Measurements from ENCODE around the gene TASP1. TPM values are rescaled to one million over a fixed set of nuclear protein-coding genes. Genes with fewer than 3 reads are reported as not detected.

The TASP1 gene
- total RNA-seq, 4 donors from 2014 or later, result 11.6 to 15.7 (median 13.0) TPM

- H3K4me1 ChIP-seq, result peaks cover 0 to 47% (median 15%) of the 10 kb centered on the region in 4 donors
- intact Hi-C loops (cut with DNase I), result no loop called here
- TF ChIP-seq, protein P1, sequence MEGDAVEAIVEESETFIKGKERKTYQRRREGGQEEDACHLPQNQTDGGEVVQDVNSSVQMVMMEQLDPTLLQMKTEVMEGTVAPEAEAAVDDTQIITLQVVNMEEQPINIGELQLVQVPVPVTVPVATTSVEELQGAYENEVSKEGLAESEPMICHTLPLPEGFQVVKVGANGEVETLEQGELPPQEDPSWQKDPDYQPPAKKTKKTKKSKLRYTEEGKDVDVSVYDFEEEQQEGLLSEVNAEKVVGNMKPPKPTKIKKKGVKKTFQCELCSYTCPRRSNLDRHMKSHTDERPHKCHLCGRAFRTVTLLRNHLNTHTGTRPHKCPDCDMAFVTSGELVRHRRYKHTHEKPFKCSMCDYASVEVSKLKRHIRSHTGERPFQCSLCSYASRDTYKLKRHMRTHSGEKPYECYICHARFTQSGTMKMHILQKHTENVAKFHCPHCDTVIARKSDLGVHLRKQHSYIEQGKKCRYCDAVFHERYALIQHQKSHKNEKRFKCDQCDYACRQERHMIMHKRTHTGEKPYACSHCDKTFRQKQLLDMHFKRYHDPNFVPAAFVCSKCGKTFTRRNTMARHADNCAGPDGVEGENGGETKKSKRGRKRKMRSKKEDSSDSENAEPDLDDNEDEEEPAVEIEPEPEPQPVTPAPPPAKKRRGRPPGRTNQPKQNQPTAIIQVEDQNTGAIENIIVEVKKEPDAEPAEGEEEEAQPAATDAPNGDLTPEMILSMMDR (IDR thresholded peaks at IDR 0.05), result no peak
- TF ChIP-seq EP300 (IDR thresholded peaks at IDR 0.05) (no peak), POLR2AphosphoS5 (IDR thresholded peaks at IDR 0.05) (no peak)
- DNase-seq (ENCODE audit: extremely low spot score), result no peak
- no peaks in the 10 kb centered on the region for H3K27me3 ChIP-seq
- no peaks in the 10 kb centered on the region for H3K9me3 ChIP-seq
- no peak overlapping the region for H3K27ac ChIP-seq (replicated peaks in 1 of 4)
- 48% methylated on average over 1 of the region's 1 CpG for WGBS
- no peak overlapping the region for H3K4me3 ChIP-seq
- H3K36me3 ChIP-seq, result no peaks in the 10 kb centered on the region
Measured at GRCh38 chr20:13397300-13397724, 241.4 kb downstream of the TASP1 start.

DNA sequence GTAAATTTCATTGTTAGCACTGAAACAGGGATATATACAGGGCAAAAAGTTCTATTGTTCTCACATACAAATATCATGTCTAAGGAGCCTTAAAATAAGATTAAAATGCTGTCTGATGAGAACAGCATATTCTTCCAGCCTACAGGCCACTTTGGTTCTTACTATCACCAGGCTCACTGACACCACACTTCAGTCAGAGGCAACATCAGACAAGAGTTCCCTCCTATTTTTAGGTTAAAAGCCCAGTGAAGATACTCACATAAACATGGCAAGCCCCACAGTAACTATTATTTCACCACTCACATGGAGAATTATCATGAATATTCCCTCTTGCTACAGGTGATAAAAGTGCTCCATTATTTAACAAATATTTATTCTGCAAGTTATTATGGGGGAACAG is 241.9 kb downstream of the TASP1 start:
- TF ChIP-seq POLR2A (IDR thresholded peaks at IDR 0.05; ENCODE audit: low read depth), result no peak
- no peak for TF ChIP-seq EP300 (IDR thresholded peaks at IDR 0.05)
- TF ChIP-seq POLR2AphosphoS5 (IDR thresholded peaks at IDR 0.05), result no peak
- TF ChIP-seq, protein P1 (IDR thresholded peaks at IDR 0.05), result no peak
- intact Hi-C loops (cut with DNase I), result no loop called here
- H3K36me3 ChIP-seq, result no peaks in the 10 kb centered on the region
- DNase-seq (ENCODE audit: extremely low spot score), result no peak
- H3K9me3 ChIP-seq, result no peaks in the 10 kb centered on the region
- no peak overlapping the region for H3K4me3 ChIP-seq
- peaks cover 0 to 47% (median 15%) of the 10 kb centered on the region in 4 donors for H3K4me1 ChIP-seq
- no peak overlapping the region for H3K27ac ChIP-seq (replicated peaks in 1 of 4)
- H3K27me3 ChIP-seq, result no peaks in the 10 kb centered on the region

GRCh38 chr20:13396022-13396421 is 242.7 kb downstream of the TASP1 start:
- Histone ChIP-seq H3K9me3 (no peaks in the 10 kb centered on the region), H3K36me3 (no peaks in the 10 kb centered on the region), H3K4me1 (peaks cover 0 to 47% (median 15%) of the 10 kb centered on the region in 4 donors), H3K27me3 (no peaks in the 10 kb centered on the region), H3K27ac (replicated peaks in 1 of 4) (no peak overlapping the region), H3K4me3 (no peak overlapping the region)
- intact Hi-C loops (cut with DNase I), result no loop called here
- DNase-seq (ENCODE audit: extremely low spot score), result no peak
- TF ChIP-seq POLR2A (IDR thresholded peaks at IDR 0.05; ENCODE audit: low read depth) (no peak), POLR2AphosphoS5 (IDR thresholded peaks at IDR 0.05) (no peak), EP300 (IDR thresholded peaks at IDR 0.05) (no peak)
- TF ChIP-seq, protein P1 (IDR thresholded peaks at IDR 0.05), result no peak
- WGBS, result 66% methylated on average over 3 of the region's 3 CpGs

- no peak overlapping the region for H3K4me3 ChIP-seq
- no peak for DNase-seq (ENCODE audit: extremely low spot score)
- TF ChIP-seq POLR2AphosphoS5 (IDR thresholded peaks at IDR 0.05), result no peak
- TF ChIP-seq POLR2A (IDR thresholded peaks at IDR 0.05; ENCODE audit: low read depth), result no peak
- TF ChIP-seq, protein P1 (IDR thresholded peaks at IDR 0.05), result no peak
- no peak for TF ChIP-seq EP300 (IDR thresholded peaks at IDR 0.05)
- peaks cover 0 to 2% (median 0%) of the 10 kb centered on the region in 4 donors for H3K36me3 ChIP-seq
- peaks cover 0 to 40% (median 13%) of the 10 kb centered on the region in 4 donors for H3K4me1 ChIP-seq
- 75% methylated on average over 1 of the region's 1 CpG for WGBS
- H3K27me3 ChIP-seq, result no peaks in the 10 kb centered on the region
- no peaks in the 10 kb centered on the region for H3K9me3 ChIP-seq
- no peak overlapping the region for H3K27ac ChIP-seq (replicated peaks in 1 of 4)
- intact Hi-C loops (cut with DNase I), result no loop called here
Measured at GRCh38 chr20:13395232-13395631, 243.5 kb downstream of the TASP1 start.

GRCh38 chr20:13392391-13392790 is 246.3 kb downstream of the TASP1 start:
- Histone ChIP-seq H3K27ac (replicated peaks in 1 of 4) (no peak overlapping the region), H3K27me3 (no peaks in the 10 kb centered on the region), H3K4me3 (no peak overlapping the region), H3K9me3 (no peaks in the 10 kb centered on the region), H3K36me3 (peaks cover 0 to 8% (median 2%) of the 10 kb centered on the region in 4 donors), H3K4me1 (peaks cover 0 to 31% (median 13%) of the 10 kb centered on the region in 4 donors)
- WGBS, result 98% methylated on average over 5 of the region's 5 CpGs
- no peak for DNase-seq (ENCODE audit: extremely low spot score)
- TF ChIP-seq POLR2A (IDR thresholded peaks at IDR 0.05; ENCODE audit: low read depth), result no peak
- no peak for TF ChIP-seq POLR2AphosphoS5 (IDR thresholded peaks at IDR 0.05)
- TF ChIP-seq, protein P1 (IDR thresholded peaks at IDR 0.05), result no peak
- TF ChIP-seq EP300 (IDR thresholded peaks at IDR 0.05), result no peak
- intact Hi-C loops (cut with DNase I), result no loop called here

Measured in esophagus muscularis mucosa (tissue), 4 donors.